C4-2B (cell line): ENCODE data around the gene KIT.

Experiments
- H3K27ac ChIP-seq: fragments of 450-650 bp; 2 replicates; pipeline ENCODE4 v1.5.1; 2017
- CTCF ChIP-seq: fragments of 450-650 bp; conservative IDR thresholded peaks from 2 replicates; pipeline ENCODE4 v1.5.1; 2017; ENCODE audit warnings: mild to moderate bottlenecking
- ZFX ChIP-seq: fragments of 450-650 bp; IDR thresholded peaks from 2 replicates; pipeline ENCODE4 v1.6.1; 2017

KIT gene

GRCh38 chr4:54676658-54677057, 18.9 kb downstream of the KIT start:
- no peak overlapping the region for H3K27ac ChIP-seq
- TF ChIP-seq CTCF: no peak

DNA sequence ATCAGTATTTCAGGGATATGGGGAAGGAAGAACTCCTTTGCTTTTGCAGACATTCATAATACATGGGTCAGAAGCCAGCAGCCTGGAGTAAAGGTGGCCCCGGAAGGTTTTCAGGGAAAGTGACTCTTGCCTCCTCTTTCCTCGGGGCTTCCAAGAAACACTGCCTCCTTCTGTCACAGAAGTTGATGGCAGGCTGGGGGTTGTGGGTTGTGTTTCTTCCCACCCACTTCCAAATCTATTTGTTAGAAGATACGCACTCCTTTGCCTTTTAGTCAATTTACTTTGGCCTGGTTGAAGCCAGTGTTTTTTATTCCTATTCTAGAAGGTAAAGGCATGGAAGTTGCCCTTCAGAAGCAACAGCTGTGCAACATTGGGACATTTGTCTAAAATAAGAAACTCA, 19.7 kb downstream of the KIT start:
- TF ChIP-seq CTCF (peak; percentile 6; the same call in 1 of the 2 replicates), ZFX (no peak)
- H3K27ac ChIP-seq: no peak overlapping the region

- no peak overlapping the region for H3K27ac ChIP-seq
- TF ChIP-seq CTCF (no peak), ZFX (no peak)
These were observed 20.3 kb downstream of the KIT start for GRCh38 chr4:54677853-54678650.

DNA sequence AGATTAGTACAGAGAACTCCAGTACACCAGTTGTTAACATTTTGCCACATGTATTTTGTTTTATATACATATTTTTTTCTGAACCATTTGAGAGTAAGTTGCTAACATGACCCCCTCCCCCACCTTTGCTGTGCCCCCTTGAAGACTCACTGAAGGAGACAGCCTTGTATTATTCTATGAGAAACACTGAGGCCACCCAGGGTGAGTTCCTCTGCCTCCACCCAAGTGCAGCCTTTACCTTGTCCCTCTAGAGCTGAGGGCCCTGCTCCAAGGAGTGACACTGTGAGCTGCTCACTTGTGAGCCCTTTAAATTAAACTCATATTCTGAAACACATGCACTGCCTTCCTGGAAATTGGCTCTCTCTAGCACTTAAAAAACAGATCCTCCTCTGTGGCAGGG, 21.1 kb downstream of the KIT start:
- TF ChIP-seq ZFX: no peak
- H3K27ac ChIP-seq: no peak overlapping the region

- no peak for TF ChIP-seq ZFX
- TF ChIP-seq CTCF: no peak
- no peak overlapping the region for H3K27ac ChIP-seq
These were observed 22.1 kb downstream of the KIT start for GRCh38 chr4:54679813-54680212.

DNA sequence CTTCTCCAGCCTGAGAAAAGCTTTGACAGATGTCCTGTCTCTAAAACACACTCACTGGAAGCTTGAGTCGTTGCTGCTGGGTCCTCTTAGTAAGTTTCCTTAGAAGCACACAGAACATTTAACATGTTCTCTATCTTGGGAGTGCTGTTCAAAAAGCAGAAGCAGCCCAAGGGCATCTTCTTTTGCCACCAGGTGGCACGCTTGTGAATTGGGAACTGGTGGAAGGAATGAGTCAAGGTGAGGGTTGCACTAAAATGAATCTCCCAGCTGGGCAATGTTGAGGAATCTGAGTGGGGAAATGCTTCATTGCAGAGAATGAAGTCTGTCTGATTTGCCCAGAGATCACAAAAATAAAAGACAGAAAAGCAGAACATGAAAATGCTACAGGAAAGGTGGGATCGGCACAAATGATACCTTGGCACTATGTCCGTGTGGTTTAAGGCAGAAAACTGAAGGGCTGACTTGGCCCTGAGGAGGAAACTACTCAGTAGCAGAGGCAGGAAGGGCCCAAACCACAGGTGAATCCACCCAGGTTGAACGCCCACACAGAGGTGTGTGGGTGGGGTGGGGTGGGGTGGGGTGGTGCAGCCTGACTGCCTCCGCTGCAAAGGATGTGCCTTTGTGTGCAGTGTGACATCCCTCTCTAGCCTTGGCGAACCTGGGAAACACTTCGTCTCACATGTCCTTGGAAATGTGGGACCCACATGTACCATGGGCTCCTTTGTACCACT, 26.0 kb downstream of the KIT start:
- H3K27ac ChIP-seq: no peak overlapping the region
- no peak for TF ChIP-seq ZFX
- TF ChIP-seq CTCF: peak; percentile 77

DNA sequence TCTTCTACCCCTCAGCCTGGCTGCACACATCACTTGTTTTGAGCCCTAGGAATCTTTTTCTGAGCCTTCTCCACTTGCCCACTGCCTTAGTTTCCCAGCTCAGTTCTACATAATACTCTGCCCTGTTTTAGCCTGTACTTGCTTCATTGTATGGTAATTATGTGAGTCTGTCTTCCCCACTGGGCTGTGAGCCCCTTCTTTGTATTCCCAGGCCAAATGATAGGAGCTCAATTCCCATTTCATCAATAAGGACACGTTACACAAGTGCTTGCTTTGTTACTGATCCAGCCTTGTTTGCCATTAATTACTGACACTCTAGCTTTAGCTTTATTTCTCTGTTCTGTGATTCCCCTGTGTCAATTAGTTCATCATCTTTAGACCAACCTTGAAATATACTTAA, 28.1 kb downstream of the KIT start:
- no peak for TF ChIP-seq ZFX
- TF ChIP-seq CTCF: no peak

More for the DNA sequence above, 28.1 kb downstream of the KIT start:
- H3K27ac ChIP-seq: no peak overlapping the region
